Head of caudate nucleus (tissue), 42 donors: ENCODE data around the gene IFI6.
"Not testable (repeated sequence)": the region's sequence is repeated elsewhere in the genome, so short reads cannot be mapped to it uniquely, and the experiment has no call there.

ENCODE experiments used
- DNase-seq, 42 donors: peaks; one replicate each; pipeline versions ENCODE4 v3.0.0 to v3.0.0-alpha.2; 2020 to 2021; ENCODE audit warnings: mixed read lengths in 7 of 42
- intact Hi-C: fragments of 100-400 bp; cut with DNase I; formaldehyde crosslinking; loops from one replicate; pipeline ENCODE4 v1.15.0; 2022

The IFI6 gene

GRCh38 chr1:27619782-27620438 is 52.1 kb downstream of the IFI6 start:
- intact Hi-C loops, DNase-seq: not testable (repeated sequence)

- DNase-seq = no peak
- intact Hi-C loops = no loop called here
These were observed 53.5 kb downstream of the IFI6 start for GRCh38 chr1:27618341-27619082.

GRCh38 chr1:27617420-27617819 is 54.6 kb downstream of the IFI6 start:
- no peak for DNase-seq
- intact Hi-C loops = no loop called here

GRCh38 chr1:27616441-27616840 is 55.6 kb downstream of the IFI6 start:
- intact Hi-C loops = no loop called here
- no peak for DNase-seq
